Neutrophil (primary cell): ENCODE measurements around the gene REXO1.

Experiments used
- H3K27ac ChIP-seq: fragments of 200-600 bp; sonication (generic); 2 replicates; pipeline ENCODE4 v1.5.1; 2016; ENCODE audit warnings: mild to moderate bottlenecking, moderate library complexity
- H3K27me3 ChIP-seq: fragments of 200-600 bp; sonication (generic); 2 replicates; pipeline ENCODE4 v1.6.0; 2016; ENCODE audit warnings: mild to moderate bottlenecking
- H3K36me3 ChIP-seq: fragments of 200-600 bp; sonication (generic); 2 replicates; pipeline ENCODE4 v1.5.1; 2017
- H3K4me1 ChIP-seq, 2 experiments: fragments of 200-600 bp in 1 of 2; sonication (generic) in 1 of 2; 1 replicate in 1 of 2; 2 replicates in 1 of 2; pipeline versions ENCODE4 v1.5.1 to v1.6.1; 2013 to 2016; ENCODE audit warnings: low read depth in 1 of 2, low read length in 1 of 2, mild to moderate bottlenecking in 1 of 2, moderate library complexity in 1 of 2; ENCODE audit not compliant: control insufficient read depth in 1 of 2, insufficient read depth in 1 of 2
- H3K4me3 ChIP-seq, 2 experiments: fragments of 200-600 bp in 1 of 2; sonication (generic) in 1 of 2; 1 replicate in 1 of 2; 2 replicates in 1 of 2; pipeline ENCODE4 v1.5.1; 2013 to 2016; ENCODE audit warnings: low read depth in 1 of 2, low read length in 1 of 2, mild to moderate bottlenecking in 1 of 2, moderate library complexity in 1 of 2
- H3K9me3 ChIP-seq: fragments of 200-600 bp; sonication (generic); 2 replicates; pipeline ENCODE4 v1.5.1; 2016
- CTCF ChIP-seq: fragments of 200-600 bp; sonication (generic); IDR thresholded peaks from 2 replicates; pipeline ENCODE4 v1.5.1; 2016; ENCODE audit warnings: antibody characterized with exemption

The REXO1 gene

GRCh38 chr19:1768248-1768647 lies 80.0 kb downstream of the REXO1 start:
- Histone ChIP-seq H3K36me3 (no peaks in the 10 kb centered on the region), H3K27me3 (peaks cover 98% of the 10 kb centered on the region), H3K4me1 (no peaks in the 10 kb centered on the region), H3K9me3 (no peaks in the 10 kb centered on the region), H3K27ac (no peak overlapping the region), H3K4me3 (no peak overlapping the region)
- no peak for TF ChIP-seq CTCF

- peak; percentile 91 for TF ChIP-seq CTCF
- H3K4me1 ChIP-seq: no peaks in the 10 kb centered on the region
- no peak overlapping the region for H3K27ac ChIP-seq
- no peak overlapping the region for H3K4me3 ChIP-seq
- no peaks in the 10 kb centered on the region for H3K9me3 ChIP-seq
- peaks cover 100% of the 10 kb centered on the region for H3K27me3 ChIP-seq
- no peaks in the 10 kb centered on the region for H3K36me3 ChIP-seq
Observed at GRCh38 chr19:1767464-1767933, 80.8 kb downstream of the REXO1 start.

- H3K27ac ChIP-seq: no peak overlapping the region
- H3K36me3 ChIP-seq: no peaks in the 10 kb centered on the region
- no peak for TF ChIP-seq CTCF
- H3K4me1 ChIP-seq: no peaks in the 10 kb centered on the region
- H3K4me3 ChIP-seq: no peak overlapping the region
- peaks cover 100% of the 10 kb centered on the region for H3K27me3 ChIP-seq
- H3K9me3 ChIP-seq: no peaks in the 10 kb centered on the region
Observed at GRCh38 chr19:1766800-1767352, 81.4 kb downstream of the REXO1 start.

GRCh38 chr19:1765904-1766799 lies 82.1 kb downstream of the REXO1 start:
- peaks cover 100% of the 10 kb centered on the region for H3K27me3 ChIP-seq
- no peak overlapping the region for H3K4me3 ChIP-seq
- H3K27ac ChIP-seq: no peak overlapping the region
- TF ChIP-seq CTCF: no peak
- no peaks in the 10 kb centered on the region for H3K36me3 ChIP-seq
- no peaks in the 10 kb centered on the region for H3K9me3 ChIP-seq
- H3K4me1 ChIP-seq: no peaks in the 10 kb centered on the region
